ENCODE data around the gene NME9. TPM values are rescaled to one million over a fixed set of nuclear protein-coding genes. Genes with fewer than 3 reads are reported as not detected.

Gene NME9
- total and polyA plus RNA-seq, 2 of the 4 experiments (the other 2 are of a cell fraction), result not detected

GRCh38 chr3:138270245-138270644, 59.4 kb downstream of the NME9 start:
- peaks cover 15% of the 10 kb centered on the region for H3K36me3 ChIP-seq (ENCODE audit: control insufficient read depth, insufficient read depth, low read length)
- WGBS, 2 experiments (ENCODE audit: extremely low coverage in 2 of 2, insufficient read length in 1 of 2), result no CpG with 5 or more reads among the region's 2 CpGs
- no peak overlapping the region for H3K4me2 ChIP-seq (ENCODE audit: low read depth, low read length)
- no peaks in the 10 kb centered on the region for H3K9me3 ChIP-seq (ENCODE audit: control insufficient read depth, insufficient read depth, low read length)
- ATAC-seq (ENCODE audit: low read depth) (no peak), DNase-seq (no peak)
- no peak overlapping the region for H2AK5ac ChIP-seq (ENCODE audit: low read depth, low read length)
- intact Hi-C loops (cut with micrococcal nuclease), result no loop called here
- no TSS peak for BruUV-seq (replicated peaks)
- no peak overlapping the region for H3K9ac ChIP-seq (ENCODE audit: low read depth, low read length)
- no peak overlapping the region for H3K14ac ChIP-seq (replicated peaks; ENCODE audit: low read depth, low read length)
- ChIA-PET POLR2A (ENCODE audit: unreplicated experiment) (no interaction called here), CTCF (interaction anchor here (1.1 to 1.5 kb wide), 4 partner anchors 13 to 152 kb away, joined by 3 to 4 read pairs (median 3); no protein-coding TSS in a partner anchor)
- H4K8ac ChIP-seq (ENCODE audit: low read depth in 2 of 2, low read length in 2 of 2), result no peak overlapping the region
- H2BK20ac ChIP-seq (ENCODE audit: low read depth, low read length), result no peak overlapping the region
- H2BK15ac ChIP-seq (ENCODE audit: low read depth, low read length), result no peak overlapping the region
- TF ChIP-seq, protein P1, sequence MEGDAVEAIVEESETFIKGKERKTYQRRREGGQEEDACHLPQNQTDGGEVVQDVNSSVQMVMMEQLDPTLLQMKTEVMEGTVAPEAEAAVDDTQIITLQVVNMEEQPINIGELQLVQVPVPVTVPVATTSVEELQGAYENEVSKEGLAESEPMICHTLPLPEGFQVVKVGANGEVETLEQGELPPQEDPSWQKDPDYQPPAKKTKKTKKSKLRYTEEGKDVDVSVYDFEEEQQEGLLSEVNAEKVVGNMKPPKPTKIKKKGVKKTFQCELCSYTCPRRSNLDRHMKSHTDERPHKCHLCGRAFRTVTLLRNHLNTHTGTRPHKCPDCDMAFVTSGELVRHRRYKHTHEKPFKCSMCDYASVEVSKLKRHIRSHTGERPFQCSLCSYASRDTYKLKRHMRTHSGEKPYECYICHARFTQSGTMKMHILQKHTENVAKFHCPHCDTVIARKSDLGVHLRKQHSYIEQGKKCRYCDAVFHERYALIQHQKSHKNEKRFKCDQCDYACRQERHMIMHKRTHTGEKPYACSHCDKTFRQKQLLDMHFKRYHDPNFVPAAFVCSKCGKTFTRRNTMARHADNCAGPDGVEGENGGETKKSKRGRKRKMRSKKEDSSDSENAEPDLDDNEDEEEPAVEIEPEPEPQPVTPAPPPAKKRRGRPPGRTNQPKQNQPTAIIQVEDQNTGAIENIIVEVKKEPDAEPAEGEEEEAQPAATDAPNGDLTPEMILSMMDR (conservative IDR thresholded peaks at IDR 0.05; ENCODE audit: low read depth, low read length), result 0 out of 2 replicates have a peak, but pooled peaks have one; percentile 8
- TF ChIP-seq RAD21 (IDR thresholded peaks at IDR 0.05; ENCODE audit: low read length), result no peak
- no peak overlapping the region for H2BK5ac ChIP-seq (ENCODE audit: low read depth, low read length, poor library complexity, severe bottlenecking)
- no peaks in the 10 kb centered on the region for H3K79me1 ChIP-seq (ENCODE audit: low read depth in 1 of 2, low read length in 2 of 2)
- H3K56ac ChIP-seq (ENCODE audit: extremely low read depth, insufficient read depth, low read length), result no peak overlapping the region
- H2BK120ac ChIP-seq (ENCODE audit: low read depth, low read length), result no peak overlapping the region
- H2AK9ac ChIP-seq (replicated peaks; ENCODE audit: low read depth, low read length, poor library complexity), result no peak overlapping the region
- dilution Hi-C loops (cut with HindIII; ENCODE audit: low sequenced_read_pairs, unreplicated experiment), result no loop called here
- H3K4ac ChIP-seq (ENCODE audit: low read depth, low read length), result no peak overlapping the region
- H3K9me1 ChIP-seq (ENCODE audit: insufficient read depth, low read length), result no peaks in the 10 kb centered on the region
- no peaks in the 10 kb centered on the region for H4K20me1 ChIP-seq (ENCODE audit: insufficient read depth, low read length)
- no peak overlapping the region for H4K5ac ChIP-seq (ENCODE audit: low read depth, low read length)
- no peak overlapping the region for H4K91ac ChIP-seq (ENCODE audit: insufficient read depth, low read depth, low read length)
- no peaks in the 10 kb centered on the region for H3K27me3 ChIP-seq (ENCODE audit: control insufficient read depth, insufficient read depth, low read length)
- no peak overlapping the region for H3K23ac ChIP-seq (ENCODE audit: low read depth, low read length)
- no peak overlapping the region for H2AFZ ChIP-seq (replicated peaks; ENCODE audit: low read length, poor library complexity)
- in situ Hi-C loops (cut with MboI; ENCODE audit: low sequenced_read_pairs), result no loop called here
- H3K18ac ChIP-seq (ENCODE audit: low read depth, low read length), result no peak overlapping the region
- H3K4me3 ChIP-seq (ENCODE audit: insufficient read depth, low read depth, low read length), result no peak overlapping the region
- H3K4me1 ChIP-seq (ENCODE audit: control insufficient read depth, insufficient read depth, low read length), result no peaks in the 10 kb centered on the region
- no peak overlapping the region for H3K27ac ChIP-seq (ENCODE audit: insufficient read depth, low read length)

Data from IMR-90 (cell line).